Neural progenitor cell (in vitro differentiated cells): ENCODE measurements around the gene MAD2L1BP.

ENCODE experiments used
- EZH2 ChIP-seq: fragments of 200-600 bp; sonication (generic); IDR thresholded peaks from 2 replicates; pipeline ENCODE4 v1.6.1; 2017; ENCODE audit warnings: antibody characterized with exemption, mild to moderate bottlenecking, moderate library complexity
- EZH2phosphoT487 ChIP-seq: fragments of 200-600 bp; sonication (generic); IDR thresholded peaks from 2 replicates; pipeline ENCODE4 v1.6.1; 2017; ENCODE audit warnings: antibody characterized with exemption
- TF ChIP-seq, protein P1 (sequence below): fragments of 200-600 bp; sonication (generic); IDR thresholded peaks from 2 replicates; pipeline ENCODE4 v1.5.1; 2017; ENCODE audit warnings: antibody characterized with exemption, mild to moderate bottlenecking

DNA sequence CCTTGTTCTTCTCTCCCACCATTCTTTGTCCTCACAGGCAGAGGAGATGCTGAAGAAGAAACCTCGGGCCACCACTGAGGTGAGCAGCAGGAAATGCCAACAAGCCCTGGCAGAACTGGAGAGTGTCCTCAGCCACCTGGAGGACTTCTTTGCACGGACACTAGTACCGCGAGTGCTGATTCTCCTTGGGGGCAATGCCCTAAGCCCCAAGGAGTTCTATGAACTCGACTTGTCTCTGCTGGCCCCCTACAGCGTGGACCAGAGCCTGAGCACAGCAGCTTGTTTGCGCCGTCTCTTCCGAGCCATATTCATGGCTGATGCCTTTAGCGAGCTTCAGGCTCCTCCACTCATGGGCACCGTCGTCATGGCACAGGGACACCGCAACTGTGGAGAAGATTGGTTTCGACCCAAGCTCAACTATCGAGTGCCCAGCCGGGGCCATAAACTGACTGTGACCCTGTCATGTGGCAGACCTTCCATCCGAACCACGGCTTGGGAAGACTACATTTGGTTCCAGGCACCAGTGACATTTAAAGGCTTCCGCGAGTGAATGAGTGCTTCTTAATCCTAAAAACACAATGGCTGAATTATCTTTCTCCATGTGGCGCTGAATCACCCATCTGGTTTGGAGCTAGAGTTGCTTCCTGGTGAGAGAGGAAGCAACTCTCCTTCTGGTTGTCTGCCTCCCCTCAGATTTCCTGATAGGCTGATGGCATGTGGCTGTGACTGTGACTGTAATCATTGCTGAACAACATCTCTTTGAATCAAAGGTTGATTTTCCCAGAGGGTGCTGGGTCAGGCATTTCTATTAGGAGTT, 4.6 kb downstream of the MAD2L1BP start:
- TF ChIP-seq, protein P1, sequence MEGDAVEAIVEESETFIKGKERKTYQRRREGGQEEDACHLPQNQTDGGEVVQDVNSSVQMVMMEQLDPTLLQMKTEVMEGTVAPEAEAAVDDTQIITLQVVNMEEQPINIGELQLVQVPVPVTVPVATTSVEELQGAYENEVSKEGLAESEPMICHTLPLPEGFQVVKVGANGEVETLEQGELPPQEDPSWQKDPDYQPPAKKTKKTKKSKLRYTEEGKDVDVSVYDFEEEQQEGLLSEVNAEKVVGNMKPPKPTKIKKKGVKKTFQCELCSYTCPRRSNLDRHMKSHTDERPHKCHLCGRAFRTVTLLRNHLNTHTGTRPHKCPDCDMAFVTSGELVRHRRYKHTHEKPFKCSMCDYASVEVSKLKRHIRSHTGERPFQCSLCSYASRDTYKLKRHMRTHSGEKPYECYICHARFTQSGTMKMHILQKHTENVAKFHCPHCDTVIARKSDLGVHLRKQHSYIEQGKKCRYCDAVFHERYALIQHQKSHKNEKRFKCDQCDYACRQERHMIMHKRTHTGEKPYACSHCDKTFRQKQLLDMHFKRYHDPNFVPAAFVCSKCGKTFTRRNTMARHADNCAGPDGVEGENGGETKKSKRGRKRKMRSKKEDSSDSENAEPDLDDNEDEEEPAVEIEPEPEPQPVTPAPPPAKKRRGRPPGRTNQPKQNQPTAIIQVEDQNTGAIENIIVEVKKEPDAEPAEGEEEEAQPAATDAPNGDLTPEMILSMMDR = no peak
- TF ChIP-seq EZH2 (no peak), EZH2phosphoT487 (no peak)
